ENCODE measurements around the gene PABPN1L. TPM values are rescaled to one million over a fixed set of nuclear protein-coding genes. Genes with fewer than 3 reads are reported as not detected.

PABPN1L gene
- total and polyA plus RNA-seq, 2 of the 13 experiments (the other 11 are each of a cell fraction or from before 2014, with no cell fraction given) = not detected

- FAIRE-seq (no peak), ATAC-seq (no peak), DNase-seq (ENCODE audit: low spot score) (no peak)
- H3K27me3 ChIP-seq (ENCODE audit: control insufficient read depth in 1 of 2, insufficient read depth in 2 of 2, low read length in 2 of 2) = peaks cover 38 to 96% of the 10 kb centered on the region in 2 experiments; a peak in 4 of 5 replicates
- no peak overlapping the region for H3K4me3 ChIP-seq (replicated peaks in 1 of 3; ENCODE audit: insufficient read depth in 1 of 3, low read depth in 2 of 3, low read length in 3 of 3)
- no peak overlapping the region for H3K9ac ChIP-seq (ENCODE audit: insufficient read depth, low read depth, low read length)
- no TSS peak for BruUV-seq (replicated peaks)
- no peak overlapping the region for H2AFZ ChIP-seq (ENCODE audit: low read length)
- intact Hi-C loops (cut with micrococcal nuclease; ENCODE audit: unreplicated experiment) = no loop called here
- H3K4me1 ChIP-seq (ENCODE audit: insufficient read depth, low read length) = peaks cover 24% of the 10 kb centered on the region
- no peak for TF ChIP-seq ZNF329 (CRISPR knock-in tag; IDR thresholded peaks at IDR 0.05; ENCODE audit: low read depth)
- no peak for TF ChIP-seq EHMT2 (IDR thresholded peaks at IDR 0.05; ENCODE audit: borderline replicate concordance, low read depth, low read length)
- TF ChIP-seq DRAP1 (CRISPR knock-in tag; IDR thresholded peaks at IDR 0.05) = no peak
- no peak for TF ChIP-seq AHDC1 (CRISPR knock-in tag; IDR thresholded peaks at IDR 0.05; ENCODE audit: borderline replicate concordance)
- TF ChIP-seq, protein P1, sequence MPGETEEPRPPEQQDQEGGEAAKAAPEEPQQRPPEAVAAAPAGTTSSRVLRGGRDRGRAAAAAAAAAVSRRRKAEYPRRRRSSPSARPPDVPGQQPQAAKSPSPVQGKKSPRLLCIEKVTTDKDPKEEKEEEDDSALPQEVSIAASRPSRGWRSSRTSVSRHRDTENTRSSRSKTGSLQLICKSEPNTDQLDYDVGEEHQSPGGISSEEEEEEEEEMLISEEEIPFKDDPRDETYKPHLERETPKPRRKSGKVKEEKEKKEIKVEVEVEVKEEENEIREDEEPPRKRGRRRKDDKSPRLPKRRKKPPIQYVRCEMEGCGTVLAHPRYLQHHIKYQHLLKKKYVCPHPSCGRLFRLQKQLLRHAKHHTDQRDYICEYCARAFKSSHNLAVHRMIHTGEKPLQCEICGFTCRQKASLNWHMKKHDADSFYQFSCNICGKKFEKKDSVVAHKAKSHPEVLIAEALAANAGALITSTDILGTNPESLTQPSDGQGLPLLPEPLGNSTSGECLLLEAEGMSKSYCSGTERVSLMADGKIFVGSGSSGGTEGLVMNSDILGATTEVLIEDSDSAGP (CRISPR knock-in tag; IDR thresholded peaks at IDR 0.05; ENCODE audit: borderline replicate concordance) = 0 out of 2 replicates have a peak, but pooled peaks have one; percentile 19
- no peak for TF ChIP-seq MBD4 (IDR thresholded peaks at IDR 0.05; ENCODE audit: borderline replicate concordance, low read length)
- no peak overlapping the region for H3K4me2 ChIP-seq (ENCODE audit: low read depth, low read length)
- in situ Hi-C loops (cut with HindIII; ENCODE audit: extremely low pct_ligation_motif_present, low pct_unique_long_range_greater_than_20kb) = no loop called here
- POLR2A ChIA-PET = no interaction called here
- 27% methylated on average over 8 of the region's 11 CpGs for WGBS (ENCODE audit: low lambda C conversion rate)
- H3K36me3 ChIP-seq (replicated peaks in 1 of 2; ENCODE audit: control insufficient read depth in 1 of 2, insufficient read depth in 2 of 2, low read length in 2 of 2) = no peaks in the 10 kb centered on the region
- no peaks in the 10 kb centered on the region for H3K9me3 ChIP-seq (ENCODE audit: low read length)
- no peaks in the 10 kb centered on the region for H3K79me2 ChIP-seq (ENCODE audit: insufficient read depth, low read length)
- peaks cover 3% of the 10 kb centered on the region; the same call in 1 of the 2 replicates for H4K20me1 ChIP-seq (ENCODE audit: insufficient read depth, low read length)
- H3K27ac ChIP-seq (ENCODE audit: extremely low read length, insufficient read depth, low read length) = no peak overlapping the region
- CTCF ChIA-PET (ENCODE audit: low intra/inter-chr PET ratio, low total read pairs) = no interaction called here
Measured at GRCh38 chr16:88879788-88880055, 13.3 kb upstream of the PABPN1L start.

All from HepG2 (cell line).